Suppressor macrophage treated with lipopolysaccharide for 4 hours (primary cell): ENCODE results near the gene DHX34.
"Not testable (repeated sequence)": the region's sequence is repeated elsewhere in the genome, so short reads cannot be mapped to it uniquely, and the experiment has no call there.

ENCODE experiments used
- DNase-seq: peaks from one replicate; pipeline ENCODE4 v3.0.0-alpha.2; 2020

Gene DHX34

DNA sequence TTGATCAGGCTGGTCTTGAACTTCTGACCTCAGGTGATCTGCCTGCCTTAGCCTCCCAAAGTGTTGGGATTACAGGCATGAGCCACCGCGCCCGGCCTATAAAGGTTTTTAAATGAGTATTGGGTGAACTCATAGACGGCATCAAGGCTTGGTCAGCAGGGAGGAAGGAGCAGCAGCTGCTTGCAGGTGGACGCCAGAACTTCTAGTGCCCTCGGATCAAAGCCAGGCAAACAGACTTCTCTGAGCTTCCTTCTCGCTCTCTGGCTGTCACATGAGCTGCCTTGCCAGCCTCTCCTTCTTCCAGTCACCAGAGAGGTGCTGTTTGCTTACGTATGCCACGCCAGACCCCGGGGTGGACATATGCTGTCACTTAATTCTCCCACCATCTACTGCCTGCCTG is 16.3 kb downstream of the DHX34 start:
- DNase-seq = not testable (repeated sequence)

DNA sequence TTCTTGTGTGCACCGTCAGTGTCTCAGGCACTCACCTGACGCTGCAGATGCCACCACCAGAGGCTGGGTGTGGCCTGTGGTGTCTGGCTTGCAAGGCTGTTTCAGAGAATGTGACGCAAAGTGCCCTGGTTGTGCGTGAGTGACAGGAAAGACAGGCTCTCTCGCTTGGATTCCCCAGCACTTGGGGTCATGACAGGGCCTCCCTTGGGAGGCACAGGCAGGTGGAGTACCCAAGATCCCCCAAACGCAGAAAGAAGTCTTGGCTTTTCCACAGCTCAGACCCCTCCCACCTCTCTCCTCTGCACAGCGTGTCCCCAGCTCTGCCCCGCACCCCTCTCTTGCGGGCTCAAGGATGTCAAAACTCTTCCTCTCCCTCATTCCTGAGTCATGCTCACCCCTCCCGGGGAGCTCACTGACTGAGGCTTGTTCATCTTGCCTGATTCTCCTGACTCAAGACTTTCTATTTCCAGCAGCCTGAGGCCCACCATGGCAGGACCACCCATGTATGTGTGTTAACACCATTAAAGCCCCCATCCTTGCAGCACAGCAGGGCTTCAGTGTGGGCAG is 21.0 kb downstream of the DHX34 start:
- DNase-seq = peak; percentile 88

- DNase-seq = no peak
These were observed 22.1 kb downstream of the DHX34 start for GRCh38 chr19:47371261-47371660.

GRCh38 chr19:47372603-47373002 is 23.5 kb downstream of the DHX34 start:
- DNase-seq = no peak

- no peak for DNase-seq
These were observed 24.4 kb downstream of the DHX34 start for GRCh38 chr19:47373246-47374240.

DNA sequence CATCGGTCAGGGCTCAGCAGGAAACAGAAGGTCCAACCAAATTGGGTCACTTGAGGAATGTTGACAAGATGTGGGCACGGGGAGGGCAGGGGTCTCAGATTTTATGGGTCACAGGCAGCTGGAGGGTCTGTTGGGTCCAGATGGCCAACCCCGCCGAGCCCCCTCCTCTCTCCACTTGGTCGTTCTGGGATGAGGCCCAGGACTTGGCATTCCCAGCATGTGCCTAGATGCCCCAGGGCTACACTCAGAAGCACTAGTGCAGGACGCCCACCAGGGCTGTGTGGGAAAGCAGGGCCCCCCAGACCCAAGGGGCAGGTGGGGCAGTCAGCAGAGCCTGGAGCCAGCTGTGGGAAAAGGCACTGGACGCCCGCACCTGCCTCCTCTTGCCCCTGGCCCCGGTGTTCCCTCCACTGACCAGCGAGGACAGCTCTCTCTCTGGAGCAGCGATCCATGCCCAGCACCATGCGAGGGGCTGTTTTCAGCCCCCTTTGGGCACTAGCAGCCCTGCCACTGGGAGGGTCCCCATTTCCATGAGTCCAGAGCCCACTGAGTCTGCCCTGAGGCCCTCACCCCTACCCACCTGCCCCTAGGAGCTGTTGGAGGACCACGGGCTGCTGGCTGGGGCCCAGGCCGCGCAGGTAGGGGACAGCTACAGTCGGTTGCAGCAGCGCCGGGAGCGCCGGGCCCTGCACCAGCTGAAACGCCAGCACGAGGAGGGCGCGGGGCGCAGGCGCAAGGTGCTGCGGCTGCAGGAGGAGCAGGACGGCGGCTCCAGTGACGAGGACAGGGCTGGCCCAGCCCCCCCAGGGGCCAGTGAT is 26.0 kb downstream of the DHX34 start:
- no peak for DNase-seq

DNA sequence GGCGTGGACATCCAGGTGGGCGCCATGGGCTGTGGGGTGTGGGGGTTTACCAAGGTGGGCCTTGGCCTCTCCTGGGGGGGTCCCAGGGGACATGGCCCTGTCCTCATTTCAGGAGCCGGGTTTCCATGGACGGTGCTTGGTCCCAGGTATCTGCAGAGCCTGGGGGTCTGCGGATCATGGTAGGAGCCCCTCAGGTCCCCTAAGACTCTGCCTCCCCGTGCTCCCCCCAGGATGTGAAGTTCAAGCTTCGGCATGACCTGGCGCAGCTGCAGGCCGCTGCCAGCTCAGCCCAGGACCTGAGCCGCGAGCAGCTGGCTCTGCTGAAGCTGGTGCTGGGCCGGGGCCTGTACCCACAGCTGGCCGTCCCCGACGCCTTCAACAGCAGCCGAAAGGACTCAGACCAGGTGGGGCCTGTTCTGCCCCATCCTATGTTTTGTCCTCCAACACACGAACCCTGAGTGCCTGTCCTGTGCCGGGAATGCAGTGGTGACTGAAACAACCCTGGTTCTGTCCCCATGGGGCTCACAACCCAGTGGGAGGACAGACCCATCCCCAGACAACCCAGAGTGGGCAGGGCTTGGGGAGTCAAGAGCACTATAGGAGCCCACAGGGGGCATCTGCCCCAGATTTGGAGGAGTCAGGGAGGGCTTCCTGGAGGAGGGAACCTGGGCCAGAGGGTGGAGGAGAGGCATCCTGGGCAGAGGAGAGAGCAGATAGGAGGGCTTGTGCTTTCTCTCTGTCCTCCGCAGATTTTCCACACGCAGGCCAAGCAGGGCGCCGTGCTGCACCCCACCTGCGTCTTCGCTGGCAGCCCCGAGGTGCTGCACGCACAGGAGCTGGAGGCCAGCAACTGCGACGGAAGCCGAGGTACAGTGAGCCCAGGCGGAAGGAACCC is 26.8 kb downstream of the DHX34 start:
- DNase-seq = no peak

GRCh38 chr19:47376589-47377144 is 27.6 kb downstream of the DHX34 start:
- DNase-seq = no peak

GRCh38 chr19:47377208-47377701 is 28.1 kb downstream of the DHX34 start:
- no peak for DNase-seq

- DNase-seq = no peak
These were observed 28.7 kb downstream of the DHX34 start for GRCh38 chr19:47377801-47378200.

- DNase-seq = no peak
These were observed 29.1 kb downstream of the DHX34 start for GRCh38 chr19:47378246-47378645.

GRCh38 chr19:47379381-47379938 is 30.3 kb downstream of the DHX34 start:
- no peak for DNase-seq

DNA sequence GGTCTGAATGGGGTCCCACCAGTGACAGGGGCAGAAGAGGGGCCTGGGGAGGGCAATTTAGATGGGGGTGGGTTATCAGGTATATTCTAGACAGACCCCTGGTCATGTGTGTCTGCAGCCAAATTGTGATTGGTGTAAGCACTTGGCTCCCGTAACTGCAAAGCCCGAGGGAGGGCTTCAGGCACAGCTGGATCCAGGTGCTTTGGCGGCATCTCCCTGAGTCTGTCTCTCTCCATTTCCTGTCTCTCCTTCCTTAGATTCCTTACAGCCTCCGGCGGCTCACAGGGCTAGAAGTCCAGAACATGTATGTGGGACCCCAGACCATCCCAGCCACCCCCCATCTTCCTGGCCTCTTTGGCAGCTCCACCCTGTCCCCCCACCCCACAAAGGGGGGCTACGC is 31.4 kb downstream of the DHX34 start:
- no peak for DNase-seq

DNA sequence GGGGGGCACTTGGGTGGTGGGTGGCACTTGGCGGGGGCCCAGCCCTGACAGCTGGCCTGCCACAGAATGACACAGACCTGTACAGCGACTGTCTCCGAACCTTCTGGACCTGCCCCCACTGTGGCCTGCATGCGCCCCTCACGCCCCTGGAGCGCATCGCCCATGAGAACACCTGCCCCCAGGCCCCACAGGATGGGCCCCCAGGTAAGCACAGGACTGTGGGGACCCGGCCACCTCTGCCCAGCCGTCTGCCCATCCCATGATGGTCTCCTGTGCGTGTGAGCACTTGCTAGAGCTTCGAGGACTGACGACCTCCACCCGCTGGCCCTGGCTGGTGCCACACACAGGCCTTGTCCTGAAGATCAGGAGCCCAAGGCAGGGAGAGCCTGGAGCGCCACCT is 32.0 kb downstream of the DHX34 start:
- no peak for DNase-seq

DNA sequence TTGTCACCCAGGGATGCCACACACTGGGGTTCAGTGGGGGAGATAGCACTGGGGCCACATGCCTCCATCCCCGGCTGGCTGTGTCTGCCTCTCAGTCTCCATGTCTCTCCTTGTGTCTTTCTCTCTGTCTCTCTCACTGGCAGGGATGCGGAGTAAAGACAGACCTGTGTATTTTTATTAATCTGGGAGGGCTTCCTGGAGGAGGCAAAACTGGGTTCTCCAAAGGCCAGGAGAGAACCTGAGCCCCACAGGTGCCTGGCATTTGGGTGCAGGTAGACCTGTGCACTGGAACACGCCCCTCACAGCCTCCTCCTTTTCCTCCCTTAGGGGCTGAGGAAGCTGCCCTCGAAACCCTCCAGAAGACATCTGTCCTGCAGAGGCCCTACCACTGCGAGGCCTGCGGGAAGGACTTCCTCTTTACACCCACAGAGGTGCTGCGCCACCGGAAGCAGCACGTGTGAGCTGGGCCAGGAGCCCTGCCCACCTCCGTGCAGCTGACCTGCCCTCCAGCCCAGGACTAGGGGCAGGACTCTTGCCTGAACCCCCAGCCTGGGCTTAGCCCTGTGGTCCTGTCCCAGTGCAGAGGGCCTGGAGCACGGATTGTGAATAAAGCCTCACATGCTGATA is 32.7 kb downstream of the DHX34 start:
- peak; percentile 40 for DNase-seq

GRCh38 chr19:47383890-47384289 is 34.8 kb downstream of the DHX34 start:
- not testable (repeated sequence) for DNase-seq

- DNase-seq = not testable (repeated sequence)
These were observed 35.4 kb downstream of the DHX34 start for GRCh38 chr19:47384533-47384932.

DNA sequence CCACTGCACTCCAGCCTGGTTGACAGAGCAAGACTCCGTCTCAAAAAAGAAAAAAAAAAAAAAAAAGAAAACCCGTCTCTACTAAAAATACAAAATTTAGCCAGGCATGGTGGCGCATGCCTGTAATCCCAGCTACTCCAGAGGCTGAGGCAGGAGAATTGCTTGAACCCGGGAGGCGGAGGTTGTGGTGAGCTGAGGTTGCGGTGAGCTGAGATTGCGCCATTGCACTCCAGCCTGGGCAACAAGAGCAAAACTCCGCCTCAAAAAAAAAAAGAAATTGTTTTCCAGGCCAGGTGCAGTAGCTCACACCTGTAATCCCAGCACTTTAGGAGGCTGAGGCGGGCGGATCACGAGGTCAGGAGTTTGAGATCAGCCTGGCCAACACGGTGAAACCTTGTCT is 37.5 kb downstream of the DHX34 start:
- not testable (repeated sequence) for DNase-seq

GRCh38 chr19:47387623-47388022 is 38.5 kb downstream of the DHX34 start:
- not testable (repeated sequence) for DNase-seq

GRCh38 chr19:47388721-47389120 is 39.6 kb downstream of the DHX34 start:
- peak; percentile 81 for DNase-seq

- DNase-seq = peak; percentile 97
These were observed 40.0 kb downstream of the DHX34 start for GRCh38 chr19:47389150-47389556.
